K562 (cell line): Measurements from ENCODE around the gene WDR17. TPM values are rescaled to one million over a fixed set of nuclear protein-coding genes. Genes with fewer than 3 reads are reported as not detected.

Experiments used
- ATAC-seq: fragments of 200-7000 bp; cut with Tn5 transposase; 3 replicates; pipeline ENCODE4 v1.9.1; 2020; ENCODE audit warnings: moderate library complexity
- BruUV-seq: library from RNA; stranded (reverse); fragments of 400-500 nt; replicated peaks from 2 replicates; lab custom pipeline; 2021; lab: Mats Ljungman, UMichigan
- CTCF ChIA-PET: fragments of 300-600 bp; formaldehyde crosslinking; extraction: SDS; loops from one replicate; lab custom pipeline; 2021; ENCODE audit warnings: low intra/inter-chr PET ratio; lab: Yijun Ruan, JAX
- POLR2A ChIA-PET: fragments of 300-600, 350-650 bp; sonication (Branson Sonifier 250); formaldehyde crosslinking; extraction: SDS; loops from one replicate; lab custom pipeline; 2021; ENCODE audit warnings: antibody characterized with exemption, inconsistent platforms; lab: Yijun Ruan, JAX
- DNase-seq, 4 experiments: peaks; one replicate each; pipeline versions ENCODE4 v3.0.0 to v3.0.0-alpha.2; 2011 to 2018; ENCODE audit warnings: low spot score in 3 of 4, mixed read lengths in 3 of 4; ENCODE audit errors: extremely low read depth in 1 of 4
- FAIRE-seq: peaks from 2 replicates; lab custom pipeline; 2011; peaks lifted over from hg19 to GRCh38; lab: Jason Lieb, UNC
- H2AFZ ChIP-seq: 2 replicates; pipeline ENCODE4 v1.6.0; 2011; ENCODE audit warnings: low read depth, low read length, control low read depth, inconsistent platforms
- H3K27ac ChIP-seq: fragments of 200-600 bp; 3 replicates; pipeline ENCODE4 v1.8.0; 2011; ENCODE audit warnings: low read depth, mild to moderate bottlenecking, control low read depth, inconsistent platforms, low read length, moderate library complexity, mixed read lengths; ENCODE audit errors: extremely low read depth
- H3K27me3 ChIP-seq, 2 experiments: fragments of 300-600 bp in 1 of 2; 2 replicates in 1 of 2; 3 replicates in 1 of 2; pipeline versions ENCODE4 v1.6.0 to v1.8.0; 2011; ENCODE audit warnings: inconsistent platforms in 2 of 2, low read length in 2 of 2, mild to moderate bottlenecking in 1 of 2, mixed read lengths in 1 of 2, moderate library complexity in 1 of 2; ENCODE audit not compliant: control insufficient read depth in 2 of 2, insufficient read depth in 2 of 2
- H3K36me3 ChIP-seq: fragments of 300-600 bp; 3 replicates; pipeline ENCODE4 v1.8.0; 2011; ENCODE audit warnings: mild to moderate bottlenecking, low read length, inconsistent platforms; ENCODE audit not compliant: control insufficient read depth, insufficient read depth
- H3K4me1 ChIP-seq, 2 experiments: fragments of 200-600 bp in 1 of 2; replicated peaks in 1 of 2; 2 replicates in 1 of 2; 3 replicates in 1 of 2; pipeline versions ENCODE4 v1.5.1 to v1.8.0; 2011; ENCODE audit warnings: inconsistent platforms in 2 of 2, low read length in 2 of 2, mild to moderate bottlenecking in 1 of 2, mixed read lengths in 1 of 2, moderate library complexity in 1 of 2; ENCODE audit not compliant: control insufficient read depth in 2 of 2, insufficient read depth in 2 of 2
- H3K4me2 ChIP-seq: 2 replicates; pipeline ENCODE4 v1.6.1; 2011; ENCODE audit warnings: low read length, control low read depth, inconsistent platforms, mixed read lengths; ENCODE audit not compliant: insufficient read depth
- H3K4me3 ChIP-seq: fragments of 200-600 bp; sonication (generic), shearing (Covaris generic); 2 replicates; pipeline ENCODE4 v1.5.1; 2016; ENCODE audit warnings: control low read depth, inconsistent platforms
- H3K79me2 ChIP-seq: fragments of 200-600 bp; 3 replicates; pipeline ENCODE4 v1.8.0; 2011; ENCODE audit warnings: low read length, inconsistent platforms; ENCODE audit not compliant: control insufficient read depth, insufficient read depth
- H3K9ac ChIP-seq, 2 experiments: 2 replicates each; pipeline versions ENCODE4 v1.6.0 to v1.6.1; 2011; ENCODE audit warnings: low read depth in 2 of 2, low read length in 2 of 2, control low read depth in 1 of 2, inconsistent platforms in 1 of 2, mild to moderate bottlenecking in 1 of 2, mixed read lengths in 1 of 2; ENCODE audit not compliant: insufficient read depth in 1 of 2
- H3K9me1 ChIP-seq: one replicate; pipeline ENCODE4 v1.6.0; 2011; ENCODE audit warnings: inconsistent platforms, mild to moderate bottlenecking, low read length, moderate library complexity; ENCODE audit not compliant: control insufficient read depth, insufficient read depth
- H3K9me3 ChIP-seq: replicated peaks from 2 replicates; pipeline ENCODE4 v1.5.1; 2011; ENCODE audit warnings: low read depth, low read length, inconsistent platforms; ENCODE audit not compliant: control insufficient read depth, insufficient read depth
- H4K20me1 ChIP-seq: replicated peaks from 2 replicates; pipeline ENCODE4 v1.6.1; 2011; ENCODE audit warnings: low read length, inconsistent platforms, mixed read lengths; ENCODE audit not compliant: control insufficient read depth, insufficient read depth
- ARID1B ChIP-seq: fragments of 450-650 bp; IDR thresholded peaks from 2 replicates; pipeline ENCODE4 v1.6.1; 2016; ENCODE audit warnings: antibody characterized with exemption, mild to moderate bottlenecking, inconsistent platforms
- CAMTA2 ChIP-seq: fragments of 250-450 bp; sonication (Bioruptor Pico); conservative IDR thresholded peaks from 2 replicates; pipeline ENCODE4 v1.5.1; 2022
- ELF4 ChIP-seq: fragments of 450-650 bp; formaldehyde crosslinking; IDR thresholded peaks from 2 replicates; pipeline ENCODE4 v1.4.0; 2022; ENCODE audit warnings: missing genetic modification characterization
- FOXK2 ChIP-seq, 2 experiments: fragments of 450-650 bp; IDR thresholded peaks in 1 of 2; conservative IDR thresholded peaks in 1 of 2; 2 replicates each; pipeline ENCODE4 v1.6.1; 2016; ENCODE audit warnings: low read depth in 2 of 2, mild to moderate bottlenecking in 1 of 2
- HEY1 ChIP-seq: fragments of 250-450 bp; sonication (Bioruptor Pico); IDR thresholded peaks from 2 replicates; pipeline ENCODE4 v1.5.0; 2020; ENCODE audit warnings: mild to moderate bottlenecking, moderate library complexity, borderline replicate concordance
- HNRNPUL1 ChIP-seq: fragments of 200-400 bp; formaldehyde crosslinking; IDR thresholded peaks from 2 replicates; pipeline ENCODE4 v1.6.1; 2017; ENCODE audit warnings: low read length
- ILF3 ChIP-seq: fragments of 450-650 bp; IDR thresholded peaks from 2 replicates; pipeline ENCODE4 v1.6.1; 2018; ENCODE audit warnings: antibody characterized with exemption, mild to moderate bottlenecking, moderate library complexity, borderline replicate concordance
- KLF1 ChIP-seq: fragments of 450-650 bp; IDR thresholded peaks from 2 replicates; pipeline ENCODE4 v1.6.1; 2016; ENCODE audit warnings: missing genetic modification characterization, missing compliant biosample characterization
- LEF1 ChIP-seq: fragments of 450-650 bp; IDR thresholded peaks from 2 replicates; pipeline ENCODE4 v1.6.1; 2016; ENCODE audit warnings: mild to moderate bottlenecking
- RBM14 ChIP-seq: fragments of 200-400 bp; formaldehyde crosslinking; IDR thresholded peaks from 2 replicates; pipeline ENCODE4 v1.6.1; 2018; ENCODE audit warnings: low read depth, mild to moderate bottlenecking, low read length, moderate library complexity, borderline replicate concordance; ENCODE audit not compliant: insufficient read depth
- STAG1 ChIP-seq: sonication (generic); formaldehyde crosslinking; IDR thresholded peaks from 2 replicates; pipeline ENCODE4 v1.5.0; 2020; ENCODE audit warnings: missing genetic modification reagents, borderline replicate concordance
- ZNF232 ChIP-seq: sonication (generic); formaldehyde crosslinking; IDR thresholded peaks from 2 replicates; pipeline ENCODE4 v1.8.0; 2022; ENCODE audit warnings: mild to moderate bottlenecking, missing genetic modification reagents
- ZNF76 ChIP-seq: fragments of 250-450 bp; sonication (Bioruptor Pico); IDR thresholded peaks from 2 replicates; pipeline ENCODE4 v1.4.0; 2020; ENCODE audit warnings: mild to moderate bottlenecking, moderate library complexity, borderline replicate concordance
- WGBS: fragments of 100-300 bp; shearing (Covaris generic); methylation state at CpG from one replicate; pipeline ENCODE4 v1.1.6; 2016; ENCODE audit warnings: low coverage, mixed read lengths; ENCODE audit not compliant: insufficient coverage; ENCODE audit errors: missing lambda C conversion rate; 5-methylcytosine and 5-hydroxymethylcytosine counted together
- in situ Hi-C: fragments of 300-500 bp; cut with MboI; formaldehyde crosslinking; loops from 4 replicates; pipeline ENCODE4 v1.15.0; 2018; ENCODE audit warnings: inconsistent platforms, mixed read lengths
- intact Hi-C: fragments of 100-400 bp; cut with micrococcal nuclease; formaldehyde crosslinking; loops from 2 replicates; pipeline ENCODE4 v1.14.2; 2022
- polyA plus RNA-seq, 8 experiments: library from polyadenylated mRNA; depleted of rRNA in 4 of 8; stranded (reverse) in 5 of 8; unstranded in 3 of 8; fragments of >200 nt; fragmentation: Nextera tagmentation in 2 of 8; fragmentation: Illumina TruSeq in 1 of 8; extraction: Ambion mirVana in 2 of 8; extraction: Trizol in 1 of 8; gene quantifications; 2 replicates each; pipeline versions ENCODE4 v1.2.1 to v1.2.3, GENCODE V29; 2011 to 2014; ENCODE audit warnings: inconsistent platforms in 1 of 8, missing spikeins in 1 of 8
- total RNA-seq, 7 experiments: library from RNA; depleted of rRNA in 6 of 7; stranded (reverse); fragments of >200 nt in 6 of 7; fragmentation: Illumina TruSeq in 2 of 7; extraction: Trizol in 2 of 7; gene quantifications; 2 replicates each; pipeline versions ENCODE4 v1.2.1 to v1.2.3, GENCODE V29; 2011 to 2021; ENCODE audit warnings: low replicate concordance in 1 of 7
- TF ChIP-seq, protein P1 (sequence below): fragments of 250-450 bp; sonication (Bioruptor Pico); IDR thresholded peaks from 2 replicates; pipeline ENCODE4 v1.8.0; 2022; ENCODE audit warnings: moderate library complexity, mild to moderate bottlenecking, inconsistent platforms
- TF ChIP-seq, protein P2 (sequence below): conservative IDR thresholded peaks from 2 replicates; pipeline ENCODE4 v1.6.1; 2011; ENCODE audit warnings: low read depth, mild to moderate bottlenecking, low read length; ENCODE audit not compliant: control insufficient read depth

The WDR17 gene
- total and polyA plus RNA-seq, 9 of the 15 experiments (the other 6 are each of a cell fraction or from before 2014, with no cell fraction given) = 0.04 to 0.07 TPM; not detected in 7

DNA sequence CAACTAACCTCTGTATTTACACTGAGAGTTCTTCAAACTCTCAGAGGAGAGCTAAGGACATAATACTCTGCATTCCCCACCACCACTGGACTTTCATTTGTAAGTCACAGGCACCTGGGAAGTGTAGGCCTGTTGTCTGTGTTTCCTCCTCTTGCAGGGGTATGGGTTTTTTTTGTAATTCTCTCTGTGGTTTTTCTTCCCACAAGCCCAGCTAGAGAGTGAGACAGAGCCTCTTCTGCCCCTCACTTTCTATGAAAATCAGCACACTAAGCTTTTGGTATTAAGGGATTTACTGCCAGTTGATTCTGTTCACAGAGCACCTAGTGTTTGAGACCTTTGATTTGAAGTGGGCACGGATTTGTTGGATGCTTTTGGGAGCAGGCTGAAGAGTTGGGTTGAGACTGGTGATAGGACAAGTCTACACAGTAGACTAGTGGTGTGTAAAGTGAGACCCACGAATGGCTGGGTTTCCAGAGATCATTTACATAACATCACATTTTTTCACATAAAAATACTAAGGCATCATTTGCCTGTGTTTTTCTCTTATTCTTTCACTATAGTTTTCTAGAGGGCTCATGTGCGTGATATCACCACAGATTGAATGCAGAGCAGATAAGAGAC, 28.9 kb upstream of the WDR17 start:
- FAIRE-seq = no peak

DNA sequence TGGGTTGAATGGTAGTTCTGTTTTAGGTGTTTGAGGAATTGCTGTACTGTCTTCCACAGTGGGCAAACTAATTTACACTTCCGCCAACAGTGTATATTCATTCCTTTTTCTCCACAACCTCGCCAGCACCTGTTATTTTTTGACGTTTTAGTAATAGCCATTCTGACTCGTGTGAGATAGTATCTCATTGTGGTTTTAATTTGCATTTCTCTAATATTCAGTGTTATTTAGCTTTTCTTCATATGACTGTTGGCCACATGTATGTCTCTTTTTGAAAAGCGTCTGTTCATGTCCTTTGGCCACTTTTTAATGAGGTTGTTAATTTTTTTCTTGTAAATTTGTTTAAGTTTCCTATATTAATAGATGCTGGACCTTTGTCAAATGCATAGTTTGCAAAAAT, 26.9 kb upstream of the WDR17 start:
- TF ChIP-seq ZNF76 (CRISPR knock-in tag) (no peak), KLF1 (no peak), FOXK2 (conservative IDR thresholded peaks at IDR 0.05 in 1 of 2, IDR thresholded peaks at IDR 0.05 in 1 of 2; ENCODE audit: low read depth in 2 of 2) (no peak), ARID1B (no peak), ELF4 (CRISPR knock-in tag) (no peak), HEY1 (CRISPR knock-in tag) (no peak), LEF1 (no peak), RBM14 (no peak), HNRNPUL1 (no peak), CAMTA2 (CRISPR knock-in tag) (no peak), ZNF232 (CRISPR knock-in tag) (no peak), STAG1 (CRISPR knock-in tag) (no peak)
- TF ChIP-seq, protein P1, sequence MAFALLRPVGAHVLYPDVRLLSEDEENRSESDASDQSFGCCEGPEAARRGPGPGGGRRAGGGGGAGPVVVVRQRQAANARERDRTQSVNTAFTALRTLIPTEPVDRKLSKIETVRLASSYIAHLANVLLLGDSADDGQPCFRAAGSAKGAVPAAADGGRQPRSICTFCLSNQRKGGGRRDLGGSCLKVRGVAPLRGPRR (CRISPR knock-in tag) = no peak
- TF ChIP-seq, protein P2, sequence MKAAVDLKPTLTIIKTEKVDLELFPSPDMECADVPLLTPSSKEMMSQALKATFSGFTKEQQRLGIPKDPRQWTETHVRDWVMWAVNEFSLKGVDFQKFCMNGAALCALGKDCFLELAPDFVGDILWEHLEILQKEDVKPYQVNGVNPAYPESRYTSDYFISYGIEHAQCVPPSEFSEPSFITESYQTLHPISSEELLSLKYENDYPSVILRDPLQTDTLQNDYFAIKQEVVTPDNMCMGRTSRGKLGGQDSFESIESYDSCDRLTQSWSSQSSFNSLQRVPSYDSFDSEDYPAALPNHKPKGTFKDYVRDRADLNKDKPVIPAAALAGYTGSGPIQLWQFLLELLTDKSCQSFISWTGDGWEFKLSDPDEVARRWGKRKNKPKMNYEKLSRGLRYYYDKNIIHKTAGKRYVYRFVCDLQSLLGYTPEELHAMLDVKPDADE = no peak
- H2AFZ ChIP-seq = no peak overlapping the region
- no peak overlapping the region for H3K4me2 ChIP-seq
- CTCF ChIA-PET = no interaction called here
- no peaks in the 10 kb centered on the region for H3K9me1 ChIP-seq
- H3K9me3 ChIP-seq = 0 out of 2 replicates have a peak, but pooled peaks cover 1% of the 10 kb centered on the region
- intact Hi-C loops (loop anchor here (10.0 kb wide), 1 partner anchor 306 kb away; no protein-coding TSS in a partner anchor), in situ Hi-C loops (no loop called here)
- ATAC-seq (no peak), FAIRE-seq (no peak), DNase-seq (no peak)
- BruUV-seq = no TSS peak
- no peaks in the 10 kb centered on the region for H4K20me1 ChIP-seq
- H3K27ac ChIP-seq = no peak overlapping the region
- H3K27me3 ChIP-seq = no peaks in the 10 kb centered on the region
- H3K9ac ChIP-seq = no peak overlapping the region
- no peaks in the 10 kb centered on the region for H3K36me3 ChIP-seq
- H3K79me2 ChIP-seq = no peaks in the 10 kb centered on the region
- H3K4me1 ChIP-seq = no peaks in the 10 kb centered on the region
- 3% methylated on average over 5 of the region's 5 CpGs for WGBS
- POLR2A ChIA-PET = no interaction called here
- no peak overlapping the region for H3K4me3 ChIP-seq

More for the DNA sequence above, 28.9 kb upstream of the WDR17 start:
- no peak overlapping the region for H2AFZ ChIP-seq
- no peak overlapping the region for H3K4me3 ChIP-seq
- TF ChIP-seq HEY1 (CRISPR knock-in tag) (no peak), ILF3 (no peak)
- ChIA-PET CTCF (no interaction called here), POLR2A (no interaction called here)
- H3K36me3 ChIP-seq = no peaks in the 10 kb centered on the region
- no TSS peak for BruUV-seq
- no peaks in the 10 kb centered on the region for H3K9me3 ChIP-seq
- no peak overlapping the region for H3K9ac ChIP-seq
- no peak overlapping the region for H3K4me2 ChIP-seq
- H4K20me1 ChIP-seq = no peaks in the 10 kb centered on the region
- no peak overlapping the region for H3K27ac ChIP-seq
- H3K9me1 ChIP-seq = no peaks in the 10 kb centered on the region
- H3K79me2 ChIP-seq = no peaks in the 10 kb centered on the region
- in situ Hi-C loops = no loop called here
- H3K4me1 ChIP-seq = no peaks in the 10 kb centered on the region
- no peak for ATAC-seq
- no peak for DNase-seq
- intact Hi-C loops = loop anchor here (10.0 kb wide), 1 partner anchor 308 kb away; no protein-coding TSS in a partner anchor
- WGBS = 0% methylated on average over 3 of the region's 3 CpGs
- H3K27me3 ChIP-seq = no peaks in the 10 kb centered on the region
